Astrocyte (in vitro differentiated cells and primary cell): ENCODE results near the gene EGLN1. TPM values are rescaled to one million over a fixed set of nuclear protein-coding genes. Genes with fewer than 3 reads are reported as not detected.

Experiments used
- DNase-seq: peaks from one replicate; pipeline ENCODE4 v3.0.0-alpha.2; 2010; ENCODE audit warnings: low read depth
- FAIRE-seq: peaks from 2 replicates; lab custom pipeline; 2011; peaks lifted over from hg19 to GRCh38; lab: Jason Lieb, UNC
- H2AFZ ChIP-seq: 2 replicates; pipeline ENCODE4 v1.6.0; 2012; ENCODE audit warnings: low read depth, low read length, inconsistent platforms
- H3K27ac ChIP-seq: 2 replicates; pipeline ENCODE4 v1.5.1; 2011; ENCODE audit warnings: low read depth, low read length, inconsistent platforms
- H3K27me3 ChIP-seq: 2 replicates; pipeline ENCODE4 v1.6.0; 2011; ENCODE audit warnings: low read length, inconsistent platforms; ENCODE audit not compliant: insufficient read depth
- H3K36me3 ChIP-seq: 2 replicates; pipeline ENCODE4 v1.5.1; 2011; ENCODE audit warnings: low read length, inconsistent platforms; ENCODE audit not compliant: insufficient read depth
- H3K4me1 ChIP-seq: 2 replicates; pipeline ENCODE4 v1.5.1; 2011; ENCODE audit warnings: low read length, inconsistent platforms; ENCODE audit not compliant: insufficient read depth
- H3K4me2 ChIP-seq: 2 replicates; pipeline ENCODE4 v1.6.0; 2012; ENCODE audit warnings: low read length, inconsistent platforms
- H3K4me3 ChIP-seq: 2 replicates; pipeline ENCODE4 v1.5.1; 2011; ENCODE audit warnings: low read depth, mild to moderate bottlenecking, low read length, inconsistent platforms; ENCODE audit not compliant: insufficient read depth
- H3K79me2 ChIP-seq: 2 replicates; pipeline ENCODE4 v1.6.0; 2012; ENCODE audit warnings: mild to moderate bottlenecking, low read length, inconsistent platforms; ENCODE audit not compliant: insufficient read depth
- H3K9ac ChIP-seq: 2 replicates; pipeline ENCODE4 v1.6.0; 2012; ENCODE audit warnings: mild to moderate bottlenecking, low read length, inconsistent platforms
- H3K9me3 ChIP-seq: 2 replicates; pipeline ENCODE4 v1.5.1; 2012; ENCODE audit warnings: low read depth, mild to moderate bottlenecking, low read length, inconsistent platforms; ENCODE audit not compliant: insufficient read depth
- H4K20me1 ChIP-seq: 2 replicates; pipeline ENCODE4 v1.6.0; 2012; ENCODE audit warnings: low read length, inconsistent platforms; ENCODE audit not compliant: insufficient read depth
- H3K27ac Mint-ChIP-seq: one replicate; pipeline ENCODE4 v1.8.0; 2021; ENCODE audit warnings: mild to moderate bottlenecking, mixed read lengths; ENCODE audit not compliant: unreplicated experiment
- H3K27me3 Mint-ChIP-seq: one replicate; pipeline ENCODE4 v1.8.0; 2021; ENCODE audit warnings: low read depth, mixed read lengths; ENCODE audit not compliant: unreplicated experiment
- H3K36me3 Mint-ChIP-seq: one replicate; pipeline ENCODE4 v1.8.0; 2021; ENCODE audit warnings: low read depth, mixed read lengths; ENCODE audit not compliant: unreplicated experiment
- H3K4me1 Mint-ChIP-seq: one replicate; pipeline ENCODE4 v1.8.0; 2021; ENCODE audit warnings: low read depth, mixed read lengths; ENCODE audit not compliant: unreplicated experiment
- H3K4me3 Mint-ChIP-seq: one replicate; pipeline ENCODE4 v1.8.0; 2021; ENCODE audit warnings: mild to moderate bottlenecking, moderate library complexity, mixed read lengths; ENCODE audit not compliant: unreplicated experiment
- H3K9me3 Mint-ChIP-seq: one replicate; pipeline ENCODE4 v1.8.0; 2021; ENCODE audit warnings: mild to moderate bottlenecking, mixed read lengths; ENCODE audit not compliant: unreplicated experiment
- EZH2 ChIP-seq: IDR thresholded peaks from 2 replicates; pipeline ENCODE4 v1.6.1; 2012; ENCODE audit warnings: mild to moderate bottlenecking, low read length, inconsistent platforms; ENCODE audit not compliant: insufficient read depth
- total RNA-seq: library from RNA; stranded (reverse); gene quantifications from 2 replicates; pipeline ENCODE4 v1.2.1, GENCODE V29; 2021
- TF ChIP-seq, protein P1 (sequence below): IDR thresholded peaks from 2 replicates; pipeline ENCODE4 v1.5.1; 2011; ENCODE audit warnings: low read depth, mild to moderate bottlenecking, inconsistent platforms, low read length, moderate library complexity; ENCODE audit not compliant: insufficient read depth

EGLN1 gene
- total RNA-seq, 1 donor from 2014 or later, result 34.5 TPM

DNA sequence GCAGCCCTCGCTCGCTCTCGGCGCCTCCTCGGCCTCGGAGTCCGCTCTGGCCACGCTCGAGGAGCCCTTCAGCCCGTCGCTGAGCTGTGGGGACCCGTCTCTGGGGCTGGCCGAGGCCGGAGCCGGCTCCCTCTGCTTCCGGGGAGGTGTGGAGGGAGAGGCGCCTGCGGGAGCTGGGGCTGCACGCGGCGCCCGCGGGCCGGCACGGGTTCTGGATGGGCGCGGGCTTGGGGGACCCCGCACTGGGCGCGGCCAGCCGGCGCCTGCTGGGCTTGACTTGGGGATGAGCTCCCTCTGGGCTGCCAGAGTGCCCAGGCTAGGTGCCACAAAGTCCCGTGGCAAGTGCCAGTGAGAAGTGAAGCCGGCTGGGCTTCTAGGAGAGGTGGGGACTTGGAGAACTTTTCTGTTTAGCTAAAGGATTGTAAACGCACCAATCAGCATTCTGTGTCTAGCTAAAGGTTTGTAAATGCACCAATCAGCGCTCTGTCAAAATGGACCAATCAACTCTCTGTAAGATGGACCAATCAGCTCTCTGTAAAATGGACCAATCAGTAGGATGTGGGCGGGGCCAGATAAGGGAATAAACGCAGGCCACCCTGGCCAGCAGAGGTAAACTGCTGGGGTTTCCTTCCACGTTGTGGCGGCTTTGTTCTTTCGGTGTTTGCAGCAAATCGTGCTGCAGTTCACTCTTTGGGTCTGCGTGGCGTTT is 104.6 kb downstream of the EGLN1 start:
- Histone ChIP-seq H3K9me3 (no peaks in the 10 kb centered on the region), H3K4me1 (no peaks in the 10 kb centered on the region), H3K9ac (no peak overlapping the region), H2AFZ (no peak overlapping the region), H4K20me1 (no peaks in the 10 kb centered on the region), H3K79me2 (no peaks in the 10 kb centered on the region), H3K4me2 (no peak overlapping the region), H3K4me3 (no peak overlapping the region), H3K27ac (no peak overlapping the region), H3K27me3 (no peaks in the 10 kb centered on the region), H3K36me3 (no peaks in the 10 kb centered on the region)
- peaks cover 5% of the 10 kb centered on the region for H3K36me3 Mint-ChIP-seq
- peaks cover 2% of the 10 kb centered on the region for H3K9me3 Mint-ChIP-seq
- DNase-seq, result no peak
- H3K27ac Mint-ChIP-seq, result no peak overlapping the region
- no peak overlapping the region for H3K4me3 Mint-ChIP-seq
- no peak for TF ChIP-seq EZH2
- TF ChIP-seq, protein P1, sequence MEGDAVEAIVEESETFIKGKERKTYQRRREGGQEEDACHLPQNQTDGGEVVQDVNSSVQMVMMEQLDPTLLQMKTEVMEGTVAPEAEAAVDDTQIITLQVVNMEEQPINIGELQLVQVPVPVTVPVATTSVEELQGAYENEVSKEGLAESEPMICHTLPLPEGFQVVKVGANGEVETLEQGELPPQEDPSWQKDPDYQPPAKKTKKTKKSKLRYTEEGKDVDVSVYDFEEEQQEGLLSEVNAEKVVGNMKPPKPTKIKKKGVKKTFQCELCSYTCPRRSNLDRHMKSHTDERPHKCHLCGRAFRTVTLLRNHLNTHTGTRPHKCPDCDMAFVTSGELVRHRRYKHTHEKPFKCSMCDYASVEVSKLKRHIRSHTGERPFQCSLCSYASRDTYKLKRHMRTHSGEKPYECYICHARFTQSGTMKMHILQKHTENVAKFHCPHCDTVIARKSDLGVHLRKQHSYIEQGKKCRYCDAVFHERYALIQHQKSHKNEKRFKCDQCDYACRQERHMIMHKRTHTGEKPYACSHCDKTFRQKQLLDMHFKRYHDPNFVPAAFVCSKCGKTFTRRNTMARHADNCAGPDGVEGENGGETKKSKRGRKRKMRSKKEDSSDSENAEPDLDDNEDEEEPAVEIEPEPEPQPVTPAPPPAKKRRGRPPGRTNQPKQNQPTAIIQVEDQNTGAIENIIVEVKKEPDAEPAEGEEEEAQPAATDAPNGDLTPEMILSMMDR, result no peak
- H3K27me3 Mint-ChIP-seq, result peaks cover 5% of the 10 kb centered on the region
- no peak for FAIRE-seq
- H3K4me1 Mint-ChIP-seq, result no peaks in the 10 kb centered on the region

DNA sequence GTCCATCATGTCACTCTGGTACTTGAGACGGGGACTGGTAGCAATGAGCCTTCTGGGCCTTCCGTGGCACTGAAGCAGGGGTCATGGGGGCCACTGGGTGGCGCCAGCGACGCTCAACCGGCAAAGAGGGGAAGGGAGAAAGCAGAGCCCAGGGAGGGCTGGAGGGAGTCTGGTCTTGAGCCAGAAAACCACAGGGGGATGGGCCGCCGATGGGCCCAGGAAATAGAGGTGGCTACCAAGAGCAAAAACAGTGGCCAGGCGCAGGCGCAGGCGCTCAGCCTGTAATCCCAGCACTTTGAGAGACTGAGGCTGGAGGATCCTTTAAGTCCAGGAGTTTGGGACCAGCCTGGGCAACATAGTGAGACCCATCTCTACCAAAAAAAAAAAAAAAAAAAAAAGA is 106.2 kb downstream of the EGLN1 start:
- Histone ChIP-seq H3K27ac (no peak overlapping the region), H3K9me3 (no peaks in the 10 kb centered on the region), H3K27me3 (no peaks in the 10 kb centered on the region), H4K20me1 (no peaks in the 10 kb centered on the region), H3K4me2 (no peak overlapping the region), H3K79me2 (no peaks in the 10 kb centered on the region), H2AFZ (no peak overlapping the region), H3K9ac (no peak overlapping the region), H3K4me1 (no peaks in the 10 kb centered on the region), H3K4me3 (no peak overlapping the region), H3K36me3 (no peaks in the 10 kb centered on the region)
- Mint-ChIP-seq H3K4me3 (no peak overlapping the region), H3K27me3 (peaks cover 15% of the 10 kb centered on the region), H3K27ac (no peak overlapping the region), H3K9me3 (peaks cover 4% of the 10 kb centered on the region), H3K36me3 (peaks cover 5% of the 10 kb centered on the region), H3K4me1 (no peaks in the 10 kb centered on the region)
- no peak for FAIRE-seq
- DNase-seq, result no peak
- no peak for TF ChIP-seq EZH2
- TF ChIP-seq, protein P1, result peak; percentile 25

Other genes starting within 250 kb of the EGLN1 start
- gene GNPAT, start 181.1 kb downstream of the EGLN1 start, total RNA-seq, result 32.5 and 34.9 TPM in 2 replicates
- 14.7 and 15.2 TPM in 2 replicates for gene EXOC8, start 84.4 kb downstream of the EGLN1 start, total RNA-seq
- gene SPRTN, start 84.0 kb downstream of the EGLN1 start, total RNA-seq, result 13.6 and 15.9 TPM in 2 replicates
- gene TSNAX, start 106.4 kb upstream of the EGLN1 start, total RNA-seq, result 40.9 and 43.5 TPM in 2 replicates
- gene DISC1, start 204.5 kb upstream of the EGLN1 start, total RNA-seq, result 8.3 and 9.1 TPM in 2 replicates